Astrocyte (in vitro differentiated cells and primary cell): ENCODE measurements around the gene C1orf141. TPM values are rescaled to one million over a fixed set of nuclear protein-coding genes. Genes with fewer than 3 reads are reported as not detected.

Experiments
- DNase-seq: peaks from one replicate; pipeline ENCODE4 v3.0.0-alpha.2; 2010; ENCODE audit warnings: low read depth
- FAIRE-seq: peaks from 2 replicates; lab custom pipeline; 2011; peaks lifted over from hg19 to GRCh38; lab: Jason Lieb, UNC
- H2AFZ ChIP-seq: 2 replicates; pipeline ENCODE4 v1.6.0; 2012; ENCODE audit warnings: low read depth, low read length, inconsistent platforms
- H3K27ac ChIP-seq: 2 replicates; pipeline ENCODE4 v1.5.1; 2011; ENCODE audit warnings: low read depth, low read length, inconsistent platforms
- H3K27me3 ChIP-seq: 2 replicates; pipeline ENCODE4 v1.6.0; 2011; ENCODE audit warnings: low read length, inconsistent platforms; ENCODE audit not compliant: insufficient read depth
- H3K36me3 ChIP-seq: 2 replicates; pipeline ENCODE4 v1.5.1; 2011; ENCODE audit warnings: low read length, inconsistent platforms; ENCODE audit not compliant: insufficient read depth
- H3K4me1 ChIP-seq: 2 replicates; pipeline ENCODE4 v1.5.1; 2011; ENCODE audit warnings: low read length, inconsistent platforms; ENCODE audit not compliant: insufficient read depth
- H3K4me2 ChIP-seq: 2 replicates; pipeline ENCODE4 v1.6.0; 2012; ENCODE audit warnings: low read length, inconsistent platforms
- H3K4me3 ChIP-seq: 2 replicates; pipeline ENCODE4 v1.5.1; 2011; ENCODE audit warnings: low read depth, mild to moderate bottlenecking, low read length, inconsistent platforms; ENCODE audit not compliant: insufficient read depth
- H3K79me2 ChIP-seq: 2 replicates; pipeline ENCODE4 v1.6.0; 2012; ENCODE audit warnings: mild to moderate bottlenecking, low read length, inconsistent platforms; ENCODE audit not compliant: insufficient read depth
- H3K9ac ChIP-seq: 2 replicates; pipeline ENCODE4 v1.6.0; 2012; ENCODE audit warnings: mild to moderate bottlenecking, low read length, inconsistent platforms
- H3K9me3 ChIP-seq: 2 replicates; pipeline ENCODE4 v1.5.1; 2012; ENCODE audit warnings: low read depth, mild to moderate bottlenecking, low read length, inconsistent platforms; ENCODE audit not compliant: insufficient read depth
- H4K20me1 ChIP-seq: 2 replicates; pipeline ENCODE4 v1.6.0; 2012; ENCODE audit warnings: low read length, inconsistent platforms; ENCODE audit not compliant: insufficient read depth
- H3K27ac Mint-ChIP-seq: one replicate; pipeline ENCODE4 v1.8.0; 2021; ENCODE audit warnings: mild to moderate bottlenecking, mixed read lengths; ENCODE audit not compliant: unreplicated experiment
- H3K27me3 Mint-ChIP-seq: one replicate; pipeline ENCODE4 v1.8.0; 2021; ENCODE audit warnings: low read depth, mixed read lengths; ENCODE audit not compliant: unreplicated experiment
- H3K36me3 Mint-ChIP-seq: one replicate; pipeline ENCODE4 v1.8.0; 2021; ENCODE audit warnings: low read depth, mixed read lengths; ENCODE audit not compliant: unreplicated experiment
- H3K4me1 Mint-ChIP-seq: one replicate; pipeline ENCODE4 v1.8.0; 2021; ENCODE audit warnings: low read depth, mixed read lengths; ENCODE audit not compliant: unreplicated experiment
- H3K4me3 Mint-ChIP-seq: one replicate; pipeline ENCODE4 v1.8.0; 2021; ENCODE audit warnings: mild to moderate bottlenecking, moderate library complexity, mixed read lengths; ENCODE audit not compliant: unreplicated experiment
- H3K9me3 Mint-ChIP-seq: one replicate; pipeline ENCODE4 v1.8.0; 2021; ENCODE audit warnings: mild to moderate bottlenecking, mixed read lengths; ENCODE audit not compliant: unreplicated experiment
- CTCF ChIP-seq: IDR thresholded peaks from 2 replicates; pipeline ENCODE4 v1.5.1; 2011; ENCODE audit warnings: low read depth, mild to moderate bottlenecking, inconsistent platforms, low read length, moderate library complexity; ENCODE audit not compliant: insufficient read depth
- EZH2 ChIP-seq: IDR thresholded peaks from 2 replicates; pipeline ENCODE4 v1.6.1; 2012; ENCODE audit warnings: mild to moderate bottlenecking, low read length, inconsistent platforms; ENCODE audit not compliant: insufficient read depth
- total RNA-seq: library from RNA; stranded (reverse); gene quantifications from 2 replicates; pipeline ENCODE4 v1.2.1, GENCODE V29; 2021

C1orf141 gene
- total RNA-seq, 1 donor from 2014 or later = not detected

- H2AFZ ChIP-seq = peak overlapping the region; percentile 84
Measured at GRCh38 chr1:67052741-67053534, 81.8 kb downstream of the C1orf141 start.

GRCh38 chr1:67051196-67051595 is 83.6 kb downstream of the C1orf141 start:
- FAIRE-seq (no peak), DNase-seq (no peak)
- Mint-ChIP-seq H3K27me3 (no peaks in the 10 kb centered on the region), H3K9me3 (no peaks in the 10 kb centered on the region), H3K27ac (no peak overlapping the region), H3K4me3 (peak overlapping the region; percentile 2), H3K4me1 (peaks cover 16% of the 10 kb centered on the region), H3K36me3 (peaks cover 7% of the 10 kb centered on the region)
- no peak overlapping the region for H3K4me3 ChIP-seq
- peak overlapping the region; percentile 93 for H3K4me2 ChIP-seq
- no peaks in the 10 kb centered on the region for H3K9me3 ChIP-seq
- no peak overlapping the region for H3K9ac ChIP-seq
- H3K4me1 ChIP-seq = no peaks in the 10 kb centered on the region
- H2AFZ ChIP-seq = no peak overlapping the region
- H3K36me3 ChIP-seq = peaks cover 29% of the 10 kb centered on the region
- no peaks in the 10 kb centered on the region for H3K27me3 ChIP-seq
- TF ChIP-seq CTCF (no peak), EZH2 (no peak)
- no peaks in the 10 kb centered on the region for H4K20me1 ChIP-seq
- H3K27ac ChIP-seq = no peak overlapping the region
- H3K79me2 ChIP-seq = peaks cover 36% of the 10 kb centered on the region

More at GRCh38 chr1:67052741-67053534, 81.8 kb downstream of the C1orf141 start:
- Histone ChIP-seq H3K9ac (peak overlapping the region; percentile 89), H3K27ac (peak overlapping the region; percentile 83), H3K4me2 (peak overlapping the region; percentile 93), H4K20me1 (no peaks in the 10 kb centered on the region), H3K79me2 (peaks cover 36% of the 10 kb centered on the region), H3K4me3 (peak overlapping the region; percentile 90), H3K27me3 (no peaks in the 10 kb centered on the region), H3K9me3 (no peaks in the 10 kb centered on the region), H3K4me1 (no peaks in the 10 kb centered on the region), H3K36me3 (peaks cover 12% of the 10 kb centered on the region)
- Mint-ChIP-seq H3K36me3 (peaks cover 7% of the 10 kb centered on the region), H3K27ac (peak overlapping the region; percentile 84), H3K4me3 (peak overlapping the region; percentile 95), H3K27me3 (no peaks in the 10 kb centered on the region), H3K9me3 (no peaks in the 10 kb centered on the region), H3K4me1 (peaks cover 16% of the 10 kb centered on the region)
- DNase-seq (no peak), FAIRE-seq (peak; percentile 39)
- TF ChIP-seq CTCF (no peak), EZH2 (no peak)
